ENCODE results near the gene UPF2.
A peak's percentile ranks its signal among the peaks of the same experiment; 100 is the strongest.

Gene UPF2

GRCh38 chr10:11918384-11918783 is 124.2 kb downstream of the UPF2 start:
- in situ Hi-C loops (cut with MboI; ENCODE audit: low pct_unique_long_range_greater_than_20kb, low sequenced_read_pairs) = no loop called here
- DNase-seq = no peak

GRCh38 chr10:11913079-11913641 is 129.4 kb downstream of the UPF2 start:
- in situ Hi-C loops (cut with MboI; ENCODE audit: low pct_unique_long_range_greater_than_20kb, low sequenced_read_pairs) = no loop called here
- DNase-seq = peak; percentile 16

DNA sequence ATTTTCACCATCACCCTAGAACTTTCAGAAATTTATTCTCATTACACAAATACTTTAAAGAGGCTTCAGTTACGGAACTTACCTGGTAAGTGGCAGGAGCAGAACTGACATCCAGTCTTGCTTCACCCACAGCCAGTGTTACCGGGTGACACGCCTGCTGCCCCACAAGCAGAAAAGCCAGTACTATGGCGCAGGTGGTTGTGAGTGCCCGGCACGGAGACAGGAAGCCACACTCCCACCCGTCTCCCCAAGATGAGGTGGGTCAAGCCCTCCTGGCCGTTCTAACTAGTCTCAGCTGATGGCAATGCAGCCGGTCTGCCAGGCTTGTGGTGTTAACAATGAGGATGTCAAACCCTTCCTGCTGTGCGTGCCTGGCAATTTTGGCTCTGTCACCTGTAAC is 132.5 kb downstream of the UPF2 start:
- in situ Hi-C loops (cut with MboI; ENCODE audit: low pct_unique_long_range_greater_than_20kb, low sequenced_read_pairs) = no loop called here
- no peak for DNase-seq

DNA sequence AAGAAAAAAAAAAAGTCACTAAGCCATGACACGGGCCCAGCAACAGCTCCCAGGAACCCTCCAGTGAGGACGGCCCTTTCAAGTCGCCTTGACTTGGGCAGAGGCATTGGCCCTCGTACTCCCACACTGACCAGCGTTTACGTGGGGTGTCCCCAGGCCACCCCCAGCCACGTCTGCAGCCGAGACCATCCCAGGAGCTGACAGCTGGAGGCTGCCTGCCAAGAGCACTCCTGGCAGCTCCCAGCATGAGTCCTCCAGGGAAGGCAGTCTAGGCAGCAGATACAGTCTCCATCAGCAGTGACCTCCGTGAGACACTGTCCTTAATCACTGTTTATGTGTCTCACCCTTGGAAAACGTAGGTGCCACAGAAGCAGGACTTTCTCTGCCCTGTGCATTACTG is 133.0 kb downstream of the UPF2 start:
- in situ Hi-C loops (cut with MboI; ENCODE audit: low pct_unique_long_range_greater_than_20kb, low sequenced_read_pairs) = no loop called here
- DNase-seq = no peak

DNA sequence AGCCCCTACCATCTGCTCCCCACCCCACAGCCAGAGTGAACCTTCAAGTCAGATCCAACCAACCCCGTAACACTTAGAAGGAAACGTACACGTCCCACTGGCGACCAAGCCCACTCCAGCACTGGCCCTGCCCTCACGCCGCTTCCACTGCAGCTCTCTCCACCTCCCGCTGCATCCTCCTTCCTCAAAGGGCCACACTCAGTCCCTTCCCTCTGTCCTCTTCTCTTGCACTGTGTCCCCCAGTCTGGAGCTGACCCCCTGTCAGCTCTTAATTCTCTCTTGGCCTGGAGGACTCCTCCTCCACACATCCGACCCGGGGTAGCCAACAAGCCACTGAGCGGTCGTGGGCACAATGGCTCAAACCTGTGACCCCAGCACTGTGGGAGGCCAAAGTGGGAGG is 133.6 kb downstream of the UPF2 start:
- DNase-seq = no peak
- in situ Hi-C loops (cut with MboI; ENCODE audit: low pct_unique_long_range_greater_than_20kb, low sequenced_read_pairs) = no loop called here

GRCh38 chr10:11908536-11908935 is 134.1 kb downstream of the UPF2 start:
- no peak for DNase-seq
- in situ Hi-C loops (cut with MboI; ENCODE audit: low pct_unique_long_range_greater_than_20kb, low sequenced_read_pairs) = no loop called here

DNA sequence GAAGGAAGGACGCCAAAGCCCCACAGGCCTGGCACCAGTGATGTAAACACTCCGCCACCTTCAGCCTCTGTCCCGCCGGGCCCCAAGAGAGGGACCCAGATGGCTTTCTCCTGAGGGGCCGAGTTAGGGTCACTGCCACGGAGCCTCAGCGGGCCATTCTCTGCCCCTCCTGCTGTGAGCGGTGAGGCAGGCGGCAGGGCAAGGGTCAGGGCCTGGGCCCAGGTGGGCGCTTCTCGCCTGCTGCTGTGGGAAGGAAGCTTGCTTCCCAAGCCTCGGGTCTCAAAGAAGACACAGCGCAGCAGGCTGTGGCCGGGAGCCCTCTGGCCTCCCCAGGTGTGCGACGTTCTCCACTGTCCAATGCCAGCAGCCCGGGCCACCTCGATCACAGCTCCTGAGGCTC is 134.7 kb downstream of the UPF2 start:
- DNase-seq = no peak
- in situ Hi-C loops (cut with MboI; ENCODE audit: low pct_unique_long_range_greater_than_20kb, low sequenced_read_pairs) = no loop called here

- DNase-seq = peak; percentile 73
- in situ Hi-C loops (cut with MboI; ENCODE audit: low pct_unique_long_range_greater_than_20kb, low sequenced_read_pairs) = no loop called here
Observed at GRCh38 chr10:11906714-11907113, 135.9 kb downstream of the UPF2 start.

GRCh38 chr10:11902646-11903045 is 140.0 kb downstream of the UPF2 start:
- in situ Hi-C loops (cut with MboI; ENCODE audit: low pct_unique_long_range_greater_than_20kb, low sequenced_read_pairs) = no loop called here

GRCh38 chr10:11901833-11902475 is 140.7 kb downstream of the UPF2 start:
- peak; percentile 29 for DNase-seq

More at GRCh38 chr10:11902646-11903045, 140.0 kb downstream of the UPF2 start:
- DNase-seq = no peak

DNA sequence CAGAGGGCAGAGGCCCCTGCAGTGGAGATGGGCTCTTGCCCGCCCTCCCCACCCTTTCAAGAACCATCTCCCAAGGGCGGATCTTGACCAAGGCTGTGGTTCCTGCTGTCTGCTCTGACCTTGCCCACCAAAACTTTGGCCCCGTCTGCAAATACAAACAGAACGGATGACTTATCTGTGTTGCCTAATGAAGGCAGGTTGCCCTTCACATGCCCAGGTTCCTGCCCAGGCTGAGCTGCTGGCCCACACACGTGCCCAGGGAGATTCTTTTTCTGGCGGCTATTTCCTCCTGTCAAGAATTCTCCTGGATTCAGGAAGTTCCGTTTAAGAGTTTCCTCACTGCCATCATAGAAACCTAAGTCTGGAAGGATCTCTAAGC is 141.2 kb downstream of the UPF2 start:
- DNase-seq = no peak

More at GRCh38 chr10:11901833-11902475, 140.7 kb downstream of the UPF2 start:
- in situ Hi-C loops (cut with MboI; ENCODE audit: low pct_unique_long_range_greater_than_20kb, low sequenced_read_pairs) = no loop called here

GRCh38 chr10:11901036-11901301 is 141.6 kb downstream of the UPF2 start:
- in situ Hi-C loops (cut with MboI; ENCODE audit: low pct_unique_long_range_greater_than_20kb, low sequenced_read_pairs) = no loop called here
- DNase-seq = no peak

More for the DNA sequence above, 141.2 kb downstream of the UPF2 start:
- in situ Hi-C loops (cut with MboI; ENCODE audit: low pct_unique_long_range_greater_than_20kb, low sequenced_read_pairs) = no loop called here

- DNase-seq = no peak
- in situ Hi-C loops (cut with MboI; ENCODE audit: low pct_unique_long_range_greater_than_20kb, low sequenced_read_pairs) = no loop called here
Observed at GRCh38 chr10:11899067-11899876, 143.3 kb downstream of the UPF2 start.

DNA sequence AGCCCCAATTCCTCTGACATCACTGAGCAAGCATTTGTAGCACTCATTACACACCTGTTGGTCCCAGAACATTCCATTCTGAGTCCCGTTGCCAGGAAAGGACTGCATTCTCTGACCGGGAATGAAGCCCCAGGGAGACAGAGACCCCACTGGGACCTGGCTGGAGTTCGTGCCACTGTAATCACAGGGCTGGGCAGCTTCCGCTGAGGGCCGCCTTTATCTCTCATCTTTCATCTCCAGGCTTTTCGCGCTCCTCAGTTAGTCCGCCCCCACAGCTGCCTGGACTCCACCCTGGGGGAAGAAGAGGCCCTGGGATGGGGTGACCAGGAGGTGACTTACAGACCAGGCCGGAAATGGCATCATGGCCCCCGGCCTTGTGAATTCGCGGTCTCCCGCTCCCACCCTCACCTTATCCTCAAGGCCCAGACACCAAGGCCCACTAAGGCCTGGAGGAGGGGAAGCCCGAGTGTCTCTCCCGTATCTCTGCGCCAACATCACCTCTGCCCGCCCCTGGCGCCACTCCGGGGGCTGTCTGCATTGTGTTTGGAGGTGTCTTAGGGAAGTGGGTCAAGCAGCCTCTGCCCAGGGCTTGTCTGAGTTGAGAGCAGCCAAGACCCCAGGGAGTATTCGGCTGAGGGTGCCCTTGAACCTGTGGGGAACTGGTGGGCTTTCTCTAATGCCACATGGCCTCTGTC is 144.1 kb downstream of the UPF2 start:
- in situ Hi-C loops (cut with MboI; ENCODE audit: low pct_unique_long_range_greater_than_20kb, low sequenced_read_pairs) = no loop called here
- no peak for DNase-seq

- in situ Hi-C loops (cut with MboI; ENCODE audit: low pct_unique_long_range_greater_than_20kb, low sequenced_read_pairs) = no loop called here
- no peak for DNase-seq
Observed at GRCh38 chr10:11898033-11898371, 144.6 kb downstream of the UPF2 start.

GRCh38 chr10:11896549-11897200 is 145.9 kb downstream of the UPF2 start:
- in situ Hi-C loops (cut with MboI; ENCODE audit: low pct_unique_long_range_greater_than_20kb, low sequenced_read_pairs) = no loop called here

GRCh38 chr10:11895598-11895997 is 147.0 kb downstream of the UPF2 start:
- in situ Hi-C loops (cut with MboI; ENCODE audit: low pct_unique_long_range_greater_than_20kb, low sequenced_read_pairs) = no loop called here

More at GRCh38 chr10:11896549-11897200, 145.9 kb downstream of the UPF2 start:
- DNase-seq = no peak

GRCh38 chr10:11895108-11895466 is 147.5 kb downstream of the UPF2 start:
- no peak for DNase-seq
- in situ Hi-C loops (cut with MboI; ENCODE audit: low pct_unique_long_range_greater_than_20kb, low sequenced_read_pairs) = no loop called here

More at GRCh38 chr10:11895598-11895997, 147.0 kb downstream of the UPF2 start:
- DNase-seq = no peak

DNA sequence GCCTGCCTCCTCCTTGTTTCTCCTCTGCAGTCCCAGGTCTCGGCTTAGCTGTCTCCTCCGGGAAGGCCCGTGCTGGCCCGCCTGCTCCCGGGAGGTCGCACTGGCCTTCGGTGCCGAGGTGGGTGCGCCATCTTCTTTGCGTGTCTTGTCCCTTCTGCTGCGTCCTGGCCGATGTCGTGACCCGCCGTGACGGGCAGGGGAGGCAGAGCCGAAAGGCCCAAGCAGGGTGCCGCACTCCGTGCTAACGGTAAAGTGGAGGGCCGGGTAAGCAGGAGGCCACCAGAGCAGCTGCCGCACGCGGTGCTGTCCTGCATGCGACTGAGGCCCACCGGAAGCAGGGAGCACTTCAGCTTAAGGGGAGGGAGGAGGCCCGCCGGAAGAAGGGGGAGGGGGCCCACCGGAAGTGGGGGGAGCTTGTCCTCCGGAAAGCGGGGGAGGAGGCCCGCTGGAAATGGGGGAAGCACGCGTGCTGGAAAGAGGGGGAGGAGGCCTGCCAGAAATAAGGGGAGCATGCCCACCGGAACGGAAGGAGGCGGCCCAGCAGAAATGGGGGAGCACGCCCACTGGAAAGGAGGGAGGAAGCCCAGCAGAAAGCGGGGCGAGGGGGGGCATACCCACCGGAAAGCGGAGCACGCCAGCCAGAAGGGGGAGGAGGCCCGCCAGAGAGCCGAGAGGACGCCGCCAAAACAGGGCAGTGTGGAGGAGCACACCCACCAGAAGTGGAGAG is 148.1 kb downstream of the UPF2 start:
- no peak for DNase-seq
- in situ Hi-C loops (cut with MboI; ENCODE audit: low pct_unique_long_range_greater_than_20kb, low sequenced_read_pairs) = no loop called here

Measured in KBM-7 (cell line).